KBM-7 (cell line): ENCODE results near the gene CSGALNACT2.

Experiments
- DNase-seq: peaks from one replicate; pipeline ENCODE4 v3.0.0-alpha.2; 2015
- in situ Hi-C: fragments of 300-500 bp; cut with MboI; formaldehyde crosslinking; loops from 2 replicates; pipeline ENCODE4 v1.14.3; 2020; ENCODE audit warnings: low sequenced_read_pairs, low pct_unique_long_range_greater_than_20kb, mixed read lengths

CSGALNACT2 gene

DNA sequence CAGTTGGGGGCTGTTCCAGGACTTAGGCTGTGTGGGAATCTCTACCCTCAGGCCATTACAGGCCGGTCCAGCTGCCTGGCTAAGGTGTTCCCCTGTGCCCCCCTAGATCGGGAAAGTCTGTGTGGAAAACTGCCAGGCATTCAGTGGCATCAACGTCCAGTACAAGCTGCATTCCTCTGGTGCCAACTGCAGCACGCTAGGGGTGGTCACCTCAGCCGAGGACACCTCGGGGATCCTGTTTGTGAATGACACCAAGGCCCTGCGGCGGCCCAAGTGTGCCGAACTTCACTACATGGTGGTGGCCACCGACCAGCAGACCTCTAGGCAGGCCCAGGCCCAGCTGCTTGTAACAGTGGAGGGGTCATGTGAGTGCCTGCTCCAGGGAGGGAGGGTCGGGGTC, 27.1 kb upstream of the CSGALNACT2 start:
- in situ Hi-C loops = no loop called here
- DNase-seq = no peak

DNA sequence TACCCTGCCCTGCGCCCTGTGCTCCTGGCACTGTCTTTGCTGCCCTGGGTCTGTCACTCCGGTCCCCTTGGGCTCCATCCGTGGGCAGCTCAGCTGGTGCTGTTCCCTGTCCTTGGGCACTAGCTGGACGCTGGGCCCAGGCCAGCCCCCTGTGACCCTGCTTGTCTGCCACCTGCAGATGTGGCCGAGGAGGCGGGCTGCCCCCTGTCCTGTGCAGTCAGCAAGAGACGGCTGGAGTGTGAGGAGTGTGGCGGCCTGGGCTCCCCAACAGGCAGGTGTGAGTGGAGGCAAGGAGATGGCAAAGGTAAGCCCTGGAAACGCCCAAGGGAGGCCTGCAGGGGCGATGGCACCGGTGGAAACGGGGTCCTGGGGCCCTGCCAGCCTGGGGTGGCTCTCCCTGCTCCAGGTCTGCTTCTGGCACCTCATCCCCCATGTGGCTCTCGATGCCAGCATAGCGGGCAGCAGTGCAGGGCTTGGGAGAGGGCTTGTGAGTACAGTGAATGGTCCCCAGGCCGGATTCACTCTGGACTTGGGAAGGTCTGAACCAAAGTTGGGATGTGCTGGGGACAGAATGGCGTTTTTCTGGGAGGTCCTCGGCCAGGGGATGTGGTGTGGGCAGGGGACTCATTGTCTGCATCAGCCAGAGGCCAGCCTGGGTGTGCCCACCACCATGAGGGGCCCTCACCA, 26.2 kb upstream of the CSGALNACT2 start:
- in situ Hi-C loops = no loop called here
- DNase-seq = no peak

DNA sequence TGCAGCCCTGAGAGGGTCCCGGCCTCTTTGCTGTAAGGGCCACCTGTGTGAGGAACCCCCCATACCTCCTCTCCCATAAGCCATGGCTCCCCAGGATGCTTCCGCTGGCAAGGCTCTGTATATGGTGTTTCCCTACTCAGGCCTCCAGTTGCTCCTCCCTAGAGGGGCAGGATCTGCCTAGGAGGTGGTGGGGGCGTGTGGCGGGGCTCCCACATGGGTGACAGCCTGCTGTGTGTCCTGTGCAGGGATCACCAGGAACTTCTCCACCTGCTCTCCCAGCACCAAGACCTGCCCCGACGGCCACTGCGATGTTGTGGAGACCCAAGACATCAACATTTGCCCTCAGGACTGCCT, 25.7 kb upstream of the CSGALNACT2 start:
- DNase-seq = no peak
- in situ Hi-C loops = no loop called here

DNA sequence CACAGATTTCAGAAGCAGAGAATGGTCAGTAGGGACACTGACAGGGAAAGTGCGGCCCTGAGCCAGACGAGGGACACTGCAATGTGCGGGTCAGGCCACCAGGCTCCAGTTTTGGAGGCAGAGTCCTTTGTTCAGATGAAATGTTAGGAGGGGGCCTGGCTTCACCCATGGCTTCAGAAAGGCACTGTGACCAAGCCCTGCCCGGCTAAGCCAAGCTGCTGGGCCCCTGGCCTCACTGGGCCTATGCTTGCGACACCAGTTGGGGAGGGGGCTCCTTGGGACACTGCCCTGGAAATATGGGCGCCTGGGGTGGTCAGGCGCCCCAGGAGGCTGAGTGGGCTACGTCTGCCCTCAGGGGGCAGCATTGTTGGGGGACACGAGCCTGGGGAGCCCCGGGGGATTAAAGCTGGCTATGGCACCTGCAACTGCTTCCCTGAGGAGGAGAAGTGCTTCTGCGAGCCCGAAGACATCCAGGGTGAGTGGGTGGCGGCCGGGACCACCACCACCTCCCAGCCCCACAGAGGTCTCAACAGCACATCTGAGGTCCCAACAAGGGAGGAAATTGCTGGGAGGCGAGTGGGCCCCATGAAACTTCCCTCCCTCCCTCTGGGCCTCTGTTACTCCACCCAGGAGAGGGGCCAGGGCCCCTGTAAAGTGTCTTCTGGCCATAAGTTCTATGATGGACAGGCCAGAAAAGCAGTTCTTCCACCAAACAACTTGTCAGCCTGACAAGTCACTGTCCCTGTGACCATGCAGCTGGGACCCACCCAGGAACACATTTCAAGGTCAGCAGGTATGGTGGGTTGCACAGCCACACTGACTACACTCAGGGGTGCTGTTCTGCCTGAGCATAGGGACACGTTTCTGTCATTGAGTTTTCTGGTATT, 24.8 kb upstream of the CSGALNACT2 start:
- in situ Hi-C loops = no loop called here

DNA sequence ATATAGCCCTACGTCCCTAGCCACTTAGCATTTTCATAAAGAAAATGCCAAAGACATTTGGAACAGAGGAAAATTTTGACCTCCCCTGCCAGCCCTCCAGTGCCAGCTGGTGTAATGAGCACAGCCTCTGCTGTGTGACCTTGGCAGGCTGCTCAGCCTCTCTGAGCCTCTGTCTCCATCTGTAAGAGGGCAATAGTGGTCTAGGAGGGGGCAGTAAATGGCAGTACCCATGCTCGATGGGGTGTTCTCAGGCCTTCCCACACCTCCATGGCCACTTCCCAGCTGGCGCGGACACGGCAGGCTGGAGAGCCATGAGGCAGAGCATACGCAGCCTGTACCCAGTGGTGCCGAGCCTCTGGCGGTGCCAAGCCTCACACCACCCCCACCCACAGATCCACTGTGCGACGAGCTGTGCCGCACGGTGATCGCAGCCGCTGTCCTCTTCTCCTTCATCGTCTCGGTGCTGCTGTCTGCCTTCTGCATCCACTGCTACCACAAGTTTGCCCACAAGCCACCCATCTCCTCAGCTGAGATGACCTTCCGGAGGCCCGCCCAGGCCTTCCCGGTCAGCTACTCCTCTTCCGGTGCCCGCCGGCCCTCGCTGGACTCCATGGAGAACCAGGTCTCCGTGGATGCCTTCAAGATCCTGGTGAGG, 24.0 kb upstream of the CSGALNACT2 start:
- in situ Hi-C loops = no loop called here
- DNase-seq = no peak

More for the DNA sequence above, 24.8 kb upstream of the CSGALNACT2 start:
- no peak for DNase-seq

DNA sequence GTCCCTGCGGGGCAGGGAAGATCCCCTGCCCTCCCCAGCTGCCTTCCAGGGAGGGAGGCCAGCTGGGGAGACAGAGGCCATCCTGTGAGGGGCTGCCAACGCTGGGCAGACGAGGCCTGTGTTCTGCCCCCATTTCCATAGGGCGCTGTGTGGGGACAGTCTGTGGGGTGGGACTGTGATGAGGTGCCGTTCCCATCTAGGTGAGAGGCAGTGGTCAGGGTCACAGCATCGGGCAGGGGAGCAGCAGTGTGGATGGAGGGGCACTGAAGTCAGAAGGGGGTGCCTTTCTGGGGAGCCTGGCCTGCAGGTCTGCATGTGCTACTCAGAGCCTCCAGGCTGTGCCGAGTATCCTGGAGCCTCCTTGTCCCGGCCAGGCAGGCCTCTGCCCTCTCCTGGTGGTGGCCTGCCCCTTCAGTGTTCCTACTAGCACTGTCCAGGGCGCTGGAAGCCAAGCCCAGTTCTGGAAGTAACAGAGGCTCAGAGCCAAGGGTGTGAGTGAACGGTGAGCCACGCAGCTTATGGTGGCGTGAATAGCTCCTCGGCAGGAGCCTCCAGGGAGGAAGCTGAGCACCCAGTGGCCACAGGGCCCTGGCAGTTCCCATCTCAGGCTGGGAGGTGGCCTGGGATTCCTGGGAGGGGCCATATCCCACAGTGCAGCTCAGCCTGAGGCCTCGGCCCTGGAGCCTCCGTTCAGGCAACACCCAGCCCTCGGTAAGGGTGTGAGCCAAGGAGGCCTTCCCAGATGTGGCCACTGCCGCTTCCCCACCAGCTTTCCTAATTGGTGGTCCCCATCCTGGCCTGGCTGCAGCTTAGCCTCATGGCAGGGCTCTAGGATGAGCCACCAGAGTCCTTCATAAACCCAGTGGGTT, 23.3 kb upstream of the CSGALNACT2 start:
- no peak for DNase-seq
- in situ Hi-C loops = no loop called here

DNA sequence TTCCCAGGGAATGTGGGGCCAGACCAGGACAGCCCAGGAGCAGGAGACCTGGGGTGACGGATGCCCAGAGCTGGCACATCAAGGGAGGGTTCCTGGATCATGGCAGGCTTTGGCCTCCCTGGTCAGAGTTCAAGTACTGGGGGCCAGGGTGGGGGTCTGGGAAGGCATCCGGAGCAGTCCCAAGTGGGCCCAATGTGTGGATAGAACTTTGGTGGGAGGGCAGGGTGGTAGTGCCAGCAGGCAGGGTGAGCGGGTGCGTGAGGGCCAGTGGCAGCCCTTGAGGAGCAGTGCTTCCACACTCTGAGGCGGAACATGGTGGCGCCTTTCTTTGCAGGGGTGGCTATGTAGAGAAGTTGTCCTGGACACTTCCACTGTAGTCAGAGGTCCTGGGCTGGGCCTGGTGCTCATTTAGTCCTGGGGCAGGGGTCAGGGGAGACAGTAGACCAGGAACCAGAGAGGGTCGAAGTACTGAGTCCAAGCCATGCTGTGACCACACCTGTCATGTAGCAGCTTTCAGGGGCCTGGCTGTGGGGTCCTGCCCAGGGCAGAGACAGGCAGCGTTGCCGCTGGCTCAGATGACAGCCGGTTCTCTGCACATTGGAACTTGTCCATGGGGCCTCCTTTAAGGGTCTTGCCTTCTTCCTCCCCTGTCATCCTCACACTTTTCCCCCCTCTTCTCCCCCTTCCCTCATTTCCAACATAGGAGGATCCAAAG, 22.2 kb upstream of the CSGALNACT2 start:
- in situ Hi-C loops = no loop called here
- DNase-seq = no peak

DNA sequence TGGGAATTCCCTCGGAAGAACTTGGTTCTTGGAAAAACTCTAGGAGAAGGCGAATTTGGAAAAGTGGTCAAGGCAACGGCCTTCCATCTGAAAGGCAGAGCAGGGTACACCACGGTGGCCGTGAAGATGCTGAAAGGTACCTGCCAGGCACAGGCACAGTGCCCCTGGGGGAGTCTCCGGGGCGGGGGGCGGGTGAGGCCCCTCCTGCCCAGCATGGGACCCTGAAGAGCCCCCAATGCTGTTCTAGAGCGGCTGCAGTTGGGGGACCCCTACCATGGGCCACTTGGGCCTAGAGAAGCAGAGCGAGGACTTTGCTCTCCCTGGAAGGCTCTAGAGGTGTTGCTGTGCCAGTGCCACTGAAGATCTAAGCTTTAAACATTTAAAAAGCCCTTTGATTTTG, 21.6 kb upstream of the CSGALNACT2 start:
- no peak for DNase-seq
- in situ Hi-C loops = no loop called here

DNA sequence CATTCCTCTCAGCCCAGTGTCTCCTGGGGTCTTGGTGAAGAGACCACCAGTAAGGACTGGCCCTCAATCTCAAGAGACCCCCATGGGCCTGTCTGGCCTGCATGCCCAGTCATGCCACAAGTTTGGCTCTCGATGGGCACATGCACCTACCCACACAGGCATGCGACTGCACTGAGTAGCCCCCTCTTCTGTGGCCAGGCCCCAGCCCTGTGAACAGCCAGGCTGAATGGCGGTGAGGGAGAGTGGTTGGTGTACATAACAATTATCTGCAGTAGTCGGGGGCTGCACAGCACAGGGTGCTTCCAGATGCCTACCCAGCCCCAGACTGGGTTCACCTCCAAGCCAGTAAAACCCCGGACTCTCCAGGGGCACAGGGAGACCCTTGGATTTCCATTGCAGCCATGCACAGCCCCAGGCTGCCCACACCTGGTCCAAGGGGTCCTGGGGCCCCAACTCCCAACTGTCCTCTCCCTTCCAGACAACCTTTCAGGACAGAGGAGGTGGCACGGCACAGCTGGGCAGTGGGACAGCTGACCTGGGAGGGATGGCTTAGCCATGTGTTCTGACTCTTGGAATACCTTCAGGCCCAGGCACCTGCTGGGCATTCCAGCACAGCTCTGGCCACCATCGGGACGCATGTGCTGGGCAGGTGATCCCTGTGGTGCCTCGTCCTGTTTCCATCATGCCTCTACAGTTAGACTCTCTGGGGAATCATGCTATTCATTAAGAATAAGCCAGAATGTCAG, 21.0 kb upstream of the CSGALNACT2 start:
- no peak for DNase-seq
- in situ Hi-C loops = no loop called here

DNA sequence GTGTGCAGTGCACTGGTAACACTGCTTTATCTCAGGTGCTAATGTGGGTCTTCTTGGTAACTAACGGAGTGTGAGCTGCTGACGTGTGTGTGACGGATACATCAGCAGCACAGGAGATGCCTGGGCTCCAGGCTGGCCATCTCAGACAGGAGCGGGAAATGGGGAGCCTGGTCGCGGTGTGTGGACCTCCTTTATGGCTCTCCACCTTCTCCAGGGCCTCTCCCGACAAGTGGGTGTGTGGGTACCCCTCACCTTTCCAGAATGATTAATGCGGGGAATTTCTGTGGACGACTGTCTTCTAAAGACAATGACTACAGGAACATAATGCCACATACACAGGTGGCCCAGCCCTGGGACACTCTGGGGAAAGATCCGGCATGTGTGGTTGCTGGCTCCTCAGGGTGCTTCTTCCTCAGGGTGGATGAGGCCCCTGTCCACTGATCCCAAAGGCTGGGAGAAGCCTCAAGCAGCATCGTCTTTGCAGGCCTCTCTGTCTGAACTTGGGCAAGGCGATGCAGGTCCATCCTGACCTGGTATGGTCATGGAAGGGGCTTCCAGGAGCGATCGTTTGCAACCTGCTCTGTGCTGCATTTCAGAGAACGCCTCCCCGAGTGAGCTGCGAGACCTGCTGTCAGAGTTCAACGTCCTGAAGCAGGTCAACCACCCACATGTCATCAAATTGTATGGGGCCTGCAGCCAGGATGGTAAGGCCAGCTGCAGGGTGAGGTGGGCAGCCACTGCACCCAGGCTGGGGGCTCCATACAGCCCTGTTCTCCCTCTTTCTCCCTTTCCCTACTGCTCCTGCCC, 20.3 kb upstream of the CSGALNACT2 start:
- in situ Hi-C loops = no loop called here
- no peak for DNase-seq

DNA sequence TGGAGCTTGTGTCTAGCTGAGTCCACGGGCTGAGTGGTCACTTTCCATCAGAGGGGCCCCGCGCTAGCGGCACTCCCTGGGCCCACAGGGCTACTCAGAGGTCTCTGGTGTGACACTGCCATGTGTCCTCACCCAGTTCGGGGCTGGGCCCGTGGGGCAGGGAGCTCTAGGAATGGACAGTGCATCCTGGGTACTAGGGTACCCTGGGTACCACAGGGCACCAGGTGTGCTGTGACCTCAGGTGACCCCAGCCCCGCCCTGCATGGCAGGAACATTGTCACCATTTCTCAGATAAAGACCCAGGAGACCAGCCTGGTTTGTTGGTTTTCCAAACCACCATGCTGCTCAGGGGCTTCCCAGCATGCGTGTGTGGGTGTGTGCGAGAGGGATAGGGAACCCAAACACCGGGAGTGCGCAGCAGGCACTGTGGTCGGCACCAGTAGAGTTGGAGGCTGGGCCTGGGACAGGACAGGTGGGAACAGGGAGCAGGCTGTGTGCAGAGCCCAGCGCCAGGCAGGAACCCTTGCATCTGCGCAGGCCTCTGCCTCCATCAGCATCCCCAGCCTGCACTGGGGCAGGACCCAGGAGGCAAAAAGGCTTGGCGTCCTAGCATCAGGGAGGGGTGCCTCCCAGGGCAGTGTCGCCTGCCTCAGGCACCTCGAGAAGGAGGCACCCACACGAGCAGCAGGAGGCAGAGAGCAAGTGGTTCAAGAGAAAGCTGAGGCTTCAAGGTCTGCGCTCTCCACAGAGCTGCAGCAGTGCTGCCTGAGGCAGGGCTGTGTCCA, 19.4 kb upstream of the CSGALNACT2 start:
- no peak for DNase-seq
- in situ Hi-C loops = no loop called here

DNA sequence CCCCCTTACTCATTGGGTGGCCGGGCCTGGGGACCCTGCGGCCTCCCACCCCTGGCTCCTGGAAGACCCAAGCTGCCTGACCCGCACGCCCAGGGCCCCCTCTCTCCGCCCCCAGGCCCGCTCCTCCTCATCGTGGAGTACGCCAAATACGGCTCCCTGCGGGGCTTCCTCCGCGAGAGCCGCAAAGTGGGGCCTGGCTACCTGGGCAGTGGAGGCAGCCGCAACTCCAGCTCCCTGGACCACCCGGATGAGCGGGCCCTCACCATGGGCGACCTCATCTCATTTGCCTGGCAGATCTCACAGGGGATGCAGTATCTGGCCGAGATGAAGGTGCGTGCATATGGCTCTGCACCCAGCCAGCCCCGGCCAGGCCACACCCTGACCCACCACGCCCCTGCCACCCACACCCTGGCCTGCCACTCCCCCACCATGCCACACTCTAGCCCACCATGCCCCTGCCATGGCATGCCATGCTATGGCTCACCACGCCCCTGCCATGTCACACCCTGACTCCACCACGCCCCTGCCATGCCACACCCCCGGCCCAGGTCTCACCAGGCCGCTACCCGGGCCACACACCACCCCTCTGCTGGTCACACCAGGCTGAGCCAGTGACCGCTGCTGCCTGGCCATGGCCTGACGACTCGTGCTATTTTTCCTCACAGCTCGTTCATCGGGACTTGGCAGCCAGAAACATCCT, 18.7 kb upstream of the CSGALNACT2 start:
- DNase-seq = no peak
- in situ Hi-C loops = no loop called here

DNA sequence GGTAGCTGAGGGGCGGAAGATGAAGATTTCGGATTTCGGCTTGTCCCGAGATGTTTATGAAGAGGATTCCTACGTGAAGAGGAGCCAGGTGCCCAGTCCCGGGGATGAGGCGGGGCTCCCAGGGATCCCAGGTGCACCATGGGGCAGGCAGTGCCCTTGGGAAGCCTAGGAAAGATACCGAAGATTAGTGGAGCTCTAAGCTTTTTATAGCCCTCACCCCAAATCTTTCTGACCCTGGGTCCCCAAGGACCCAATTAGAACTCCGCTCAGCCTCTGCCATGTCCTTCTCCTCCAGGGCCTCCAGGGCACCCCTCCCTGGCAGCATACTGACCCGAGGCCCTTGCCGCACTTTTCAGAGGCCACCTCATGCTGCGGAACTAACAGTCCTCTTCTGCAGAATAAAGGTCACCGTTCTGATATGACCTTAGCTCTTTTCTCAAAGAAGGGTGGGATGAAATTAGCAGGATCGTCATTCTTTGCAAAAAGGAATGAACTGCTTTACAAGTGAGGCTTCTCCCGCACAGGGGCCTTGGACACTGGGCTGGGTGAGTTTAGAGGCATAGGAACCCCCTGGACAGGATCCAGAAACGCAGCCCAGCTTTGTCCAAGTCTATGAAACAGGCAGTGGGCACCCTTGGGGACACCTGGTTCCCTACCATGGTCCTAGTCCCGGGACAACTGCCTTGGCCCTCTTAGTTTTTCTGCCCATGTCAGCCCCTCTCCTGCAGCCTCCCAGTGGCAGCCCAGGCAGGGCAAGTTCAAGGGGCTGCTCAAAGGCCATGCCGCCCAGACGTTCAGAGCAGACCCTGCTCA, 17.9 kb upstream of the CSGALNACT2 start:
- no peak for DNase-seq
- in situ Hi-C loops = no loop called here

DNA sequence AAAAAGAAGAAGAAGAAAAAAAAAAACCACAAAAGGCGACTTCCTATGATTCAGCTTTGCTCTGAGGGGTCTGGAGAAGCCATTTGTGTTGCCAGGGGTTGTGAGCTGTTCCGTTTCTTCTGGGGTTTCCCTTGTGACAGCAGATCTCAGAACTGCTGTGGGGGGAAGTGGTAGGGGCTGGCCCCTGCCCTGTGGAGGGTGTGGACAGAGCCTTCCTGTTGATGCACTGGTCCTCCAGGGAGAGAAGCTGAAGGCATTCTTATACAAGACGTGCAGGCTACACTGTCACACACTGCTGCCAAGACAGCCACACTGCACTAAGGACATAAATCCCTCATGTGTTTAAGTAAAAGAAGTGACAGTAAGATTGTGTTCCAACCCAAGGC, 17.3 kb upstream of the CSGALNACT2 start:
- DNase-seq = peak; percentile 94
- in situ Hi-C loops = no loop called here

DNA sequence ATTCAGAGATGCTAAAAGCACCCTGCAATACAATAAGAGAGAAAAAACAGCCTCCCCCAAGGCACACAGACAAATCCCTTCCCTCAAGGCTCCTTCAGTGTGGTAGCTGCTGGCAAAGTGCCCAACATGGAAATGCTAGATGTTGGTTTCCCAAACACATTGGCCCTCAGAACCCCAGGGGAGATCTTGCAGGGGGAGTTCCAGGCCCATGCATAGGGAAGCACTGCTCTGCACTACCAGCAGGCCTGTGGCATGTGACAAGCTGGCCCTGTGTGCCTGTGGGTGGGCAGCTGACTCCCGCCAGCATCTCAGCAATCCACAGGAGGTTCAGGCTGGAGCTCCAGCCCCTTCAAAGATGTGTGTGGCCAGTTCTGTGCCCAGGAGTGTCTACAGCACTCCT, 16.8 kb upstream of the CSGALNACT2 start:
- in situ Hi-C loops = no loop called here
- DNase-seq = no peak
